ENCODE results near the gene LIX1. TPM values are rescaled to one million over a fixed set of nuclear protein-coding genes. Genes with fewer than 3 reads are reported as not detected.

The LIX1 gene
- total RNA-seq, 1 experiment from 2014 or later = not detected

DNA sequence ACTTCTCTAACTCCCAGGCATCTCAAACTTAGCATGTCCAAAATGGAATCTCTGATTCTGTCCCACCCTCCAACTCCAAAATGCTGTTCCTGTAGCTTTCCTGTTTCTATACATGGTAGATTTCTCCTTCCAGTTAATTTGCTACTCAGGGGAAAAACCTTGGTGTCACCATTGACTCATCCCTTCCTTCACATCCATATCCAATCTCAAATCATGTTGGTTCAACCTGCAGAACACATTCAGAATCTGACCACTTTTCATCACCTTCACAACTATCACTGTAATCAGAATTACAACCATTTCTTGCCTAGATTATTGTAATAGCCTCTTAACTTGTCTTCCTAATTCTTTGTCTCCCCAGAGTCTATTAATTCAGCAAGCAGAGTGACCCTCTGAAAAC lies 29.8 kb upstream of the LIX1 start:
- intact Hi-C loops (cut with micrococcal nuclease) = no loop called here
- H3K79me2 ChIP-seq (ENCODE audit: low read length) = no peaks in the 10 kb centered on the region
- ChIA-PET CTCF (no interaction called here), POLR2A (ENCODE audit: unreplicated experiment) (no interaction called here)
- no peaks in the 10 kb centered on the region for H4K20me1 ChIP-seq (ENCODE audit: low read length)
- H3K9me2 ChIP-seq (replicated peaks; ENCODE audit: low read length) = no peaks in the 10 kb centered on the region
- no peak overlapping the region for H3K4me3 ChIP-seq (ENCODE audit: low read length)
- no peaks in the 10 kb centered on the region for H3K4me1 ChIP-seq (ENCODE audit: insufficient read depth, low read length)
- H3K36me3 ChIP-seq (ENCODE audit: low read depth, low read length) = peaks cover 68% of the 10 kb centered on the region
- no peak overlapping the region for H3K9ac ChIP-seq (ENCODE audit: low read length)
- no peaks in the 10 kb centered on the region for H3F3A ChIP-seq (ENCODE audit: low read length, unreplicated experiment)
- H2AFZ ChIP-seq (ENCODE audit: low read length) = no peak overlapping the region
- H3K27ac ChIP-seq (ENCODE audit: low read length) = no peak overlapping the region
- no peak for TF ChIP-seq EZH2phosphoT487 (IDR thresholded peaks at IDR 0.05; ENCODE audit: borderline replicate concordance, low read length)
- TF ChIP-seq, protein P1, sequence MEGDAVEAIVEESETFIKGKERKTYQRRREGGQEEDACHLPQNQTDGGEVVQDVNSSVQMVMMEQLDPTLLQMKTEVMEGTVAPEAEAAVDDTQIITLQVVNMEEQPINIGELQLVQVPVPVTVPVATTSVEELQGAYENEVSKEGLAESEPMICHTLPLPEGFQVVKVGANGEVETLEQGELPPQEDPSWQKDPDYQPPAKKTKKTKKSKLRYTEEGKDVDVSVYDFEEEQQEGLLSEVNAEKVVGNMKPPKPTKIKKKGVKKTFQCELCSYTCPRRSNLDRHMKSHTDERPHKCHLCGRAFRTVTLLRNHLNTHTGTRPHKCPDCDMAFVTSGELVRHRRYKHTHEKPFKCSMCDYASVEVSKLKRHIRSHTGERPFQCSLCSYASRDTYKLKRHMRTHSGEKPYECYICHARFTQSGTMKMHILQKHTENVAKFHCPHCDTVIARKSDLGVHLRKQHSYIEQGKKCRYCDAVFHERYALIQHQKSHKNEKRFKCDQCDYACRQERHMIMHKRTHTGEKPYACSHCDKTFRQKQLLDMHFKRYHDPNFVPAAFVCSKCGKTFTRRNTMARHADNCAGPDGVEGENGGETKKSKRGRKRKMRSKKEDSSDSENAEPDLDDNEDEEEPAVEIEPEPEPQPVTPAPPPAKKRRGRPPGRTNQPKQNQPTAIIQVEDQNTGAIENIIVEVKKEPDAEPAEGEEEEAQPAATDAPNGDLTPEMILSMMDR (conservative IDR thresholded peaks at IDR 0.05; ENCODE audit: low read depth, low read length) = no peak
- no peak for TF ChIP-seq EZH2 (IDR thresholded peaks at IDR 0.05; ENCODE audit: low read length, unreplicated experiment)
- H3K4me2 ChIP-seq (ENCODE audit: low read length) = no peak overlapping the region
- no peak for ATAC-seq
- DNase-seq = no peak
- no peaks in the 10 kb centered on the region for H3K9me3 ChIP-seq (ENCODE audit: low read length)
- no TSS peak for BruUV-seq (replicated peaks)
- no peaks in the 10 kb centered on the region for H3K27me3 ChIP-seq (ENCODE audit: low read length)

DNA sequence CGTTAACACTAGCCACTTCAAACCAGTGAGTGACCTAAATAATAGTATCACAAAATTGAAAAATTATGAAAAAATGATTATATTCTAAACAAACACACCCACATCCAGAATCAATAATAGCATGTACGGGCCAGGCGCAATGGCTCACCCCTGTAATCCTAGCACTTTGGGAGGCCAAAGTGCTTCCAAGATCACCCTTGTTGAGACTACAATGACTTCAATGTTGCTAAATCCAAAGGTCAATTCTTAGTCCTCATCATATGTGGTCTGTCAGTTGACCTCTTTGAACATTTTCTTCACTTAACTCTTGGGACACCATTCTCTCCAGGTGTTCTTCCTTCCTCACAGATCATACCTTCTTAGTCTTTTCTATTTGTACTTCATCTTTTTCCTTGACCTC lies 29.3 kb upstream of the LIX1 start:
- TF ChIP-seq, protein P1 (conservative IDR thresholded peaks at IDR 0.05; ENCODE audit: low read depth, low read length) = no peak
- no peak for TF ChIP-seq EZH2 (IDR thresholded peaks at IDR 0.05; ENCODE audit: low read length, unreplicated experiment)
- TF ChIP-seq EZH2phosphoT487 (IDR thresholded peaks at IDR 0.05; ENCODE audit: borderline replicate concordance, low read length) = no peak
- no peak for DNase-seq
- no peaks in the 10 kb centered on the region for H3K9me3 ChIP-seq (ENCODE audit: low read length)
- H3K9me2 ChIP-seq (replicated peaks; ENCODE audit: low read length) = no peaks in the 10 kb centered on the region
- intact Hi-C loops (cut with micrococcal nuclease) = no loop called here
- H2AFZ ChIP-seq (ENCODE audit: low read length) = no peak overlapping the region
- no peaks in the 10 kb centered on the region for H3F3A ChIP-seq (ENCODE audit: low read length, unreplicated experiment)
- POLR2A ChIA-PET (ENCODE audit: unreplicated experiment) = no interaction called here
- H4K20me1 ChIP-seq (ENCODE audit: low read length) = no peaks in the 10 kb centered on the region
- BruUV-seq (replicated peaks) = no TSS peak
- H3K36me3 ChIP-seq (ENCODE audit: low read depth, low read length) = peaks cover 66% of the 10 kb centered on the region
- no peaks in the 10 kb centered on the region for H3K4me1 ChIP-seq (ENCODE audit: insufficient read depth, low read length)
- H3K27ac ChIP-seq (ENCODE audit: low read length) = no peak overlapping the region
- no peak overlapping the region for H3K4me3 ChIP-seq (ENCODE audit: low read length)
- no peak overlapping the region for H3K9ac ChIP-seq (ENCODE audit: low read length)
- H3K27me3 ChIP-seq (ENCODE audit: low read length) = no peaks in the 10 kb centered on the region
- H3K79me2 ChIP-seq (ENCODE audit: low read length) = no peaks in the 10 kb centered on the region
- CTCF ChIA-PET = no interaction called here
- H3K4me2 ChIP-seq (ENCODE audit: low read length) = no peak overlapping the region
- no peak for ATAC-seq

DNA sequence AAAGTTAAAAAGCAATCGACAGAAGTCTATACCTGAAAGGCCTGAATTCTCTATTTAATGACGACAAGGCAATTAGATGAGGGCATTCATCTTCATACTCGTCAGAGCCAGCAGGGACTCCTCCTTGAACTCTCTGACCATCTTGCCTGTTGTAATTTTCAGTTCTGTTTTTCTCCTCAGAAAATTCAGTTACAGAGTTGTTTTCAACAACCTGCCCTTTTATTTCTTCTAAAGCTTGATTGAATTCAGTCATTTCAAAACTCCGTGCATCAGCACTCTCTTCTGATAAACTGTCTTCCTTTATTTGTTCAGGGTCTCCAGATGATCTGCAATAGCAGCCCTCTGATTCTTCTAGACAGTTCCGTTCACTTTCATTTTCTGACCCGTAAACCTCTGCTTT lies 25.0 kb upstream of the LIX1 start:
- Histone ChIP-seq H3K36me3 (ENCODE audit: low read depth, low read length) (peaks cover 50% of the 10 kb centered on the region), H3K79me2 (ENCODE audit: low read length) (no peaks in the 10 kb centered on the region), H3K9me3 (ENCODE audit: low read length) (no peaks in the 10 kb centered on the region), H3K9ac (ENCODE audit: low read length) (no peak overlapping the region), H2AFZ (ENCODE audit: low read length) (no peak overlapping the region), H3K4me3 (ENCODE audit: low read length) (no peak overlapping the region), H3K9me2 (replicated peaks; ENCODE audit: low read length) (no peaks in the 10 kb centered on the region), H4K20me1 (ENCODE audit: low read length) (no peaks in the 10 kb centered on the region), H3K4me2 (ENCODE audit: low read length) (no peak overlapping the region), H3F3A (ENCODE audit: low read length, unreplicated experiment) (no peaks in the 10 kb centered on the region), H3K27ac (ENCODE audit: low read length) (no peak overlapping the region), H3K4me1 (ENCODE audit: insufficient read depth, low read length) (0 out of 2 replicates have a peak, but pooled peaks cover 4% of the 10 kb centered on the region), H3K27me3 (ENCODE audit: low read length) (no peaks in the 10 kb centered on the region)
- BruUV-seq (replicated peaks) = no TSS peak
- POLR2A ChIA-PET (ENCODE audit: unreplicated experiment) = interaction anchor here (0.7 kb wide), 1 partner anchor 518 kb away, joined by 3 read pairs; no protein-coding TSS in a partner anchor
- DNase-seq (no peak), ATAC-seq (no peak)
- CTCF ChIA-PET = no interaction called here
- intact Hi-C loops (cut with micrococcal nuclease) = loop anchor here (10.0 kb wide), 1 partner anchor 823 kb away; no protein-coding TSS in a partner anchor
- TF ChIP-seq EZH2 (IDR thresholded peaks at IDR 0.05; ENCODE audit: low read length, unreplicated experiment) = no peak
- TF ChIP-seq, protein P1 (conservative IDR thresholded peaks at IDR 0.05; ENCODE audit: low read depth, low read length) = no peak
- no peak for TF ChIP-seq EZH2phosphoT487 (IDR thresholded peaks at IDR 0.05; ENCODE audit: borderline replicate concordance, low read length)
